Hematopoietic multipotent progenitor cell treated with erythropoietin and hydrocortisone succinate and interleukin-3 and kit ligand, for 15 days (in vitro differentiated cells): ENCODE results near the gene CXADR.

Source experiments
- DNase-seq: peaks from one replicate; pipeline ENCODE4 v3.0.0-alpha.2; 2015; ENCODE audit warnings: low spot score

The CXADR gene

DNA sequence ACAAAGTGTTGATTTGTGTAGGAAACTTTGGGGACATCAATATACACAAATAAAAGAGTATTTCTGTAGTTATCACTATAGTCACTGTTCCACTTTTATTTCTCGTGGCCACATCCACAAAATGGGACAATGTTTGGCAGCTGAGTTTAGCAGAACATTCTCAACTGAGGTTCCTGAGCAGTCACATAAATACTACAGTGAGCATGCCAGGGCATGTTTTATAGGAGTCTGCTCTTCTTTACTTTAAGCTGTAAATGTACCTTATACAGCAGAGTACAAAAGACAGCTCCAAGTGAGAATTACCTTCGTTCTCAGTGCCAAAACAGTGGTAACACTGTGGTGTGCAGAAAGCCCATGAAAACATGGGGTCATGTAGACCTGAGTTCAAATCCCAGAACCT is 94.8 kb downstream of the CXADR start:
- DNase-seq: no peak

DNA sequence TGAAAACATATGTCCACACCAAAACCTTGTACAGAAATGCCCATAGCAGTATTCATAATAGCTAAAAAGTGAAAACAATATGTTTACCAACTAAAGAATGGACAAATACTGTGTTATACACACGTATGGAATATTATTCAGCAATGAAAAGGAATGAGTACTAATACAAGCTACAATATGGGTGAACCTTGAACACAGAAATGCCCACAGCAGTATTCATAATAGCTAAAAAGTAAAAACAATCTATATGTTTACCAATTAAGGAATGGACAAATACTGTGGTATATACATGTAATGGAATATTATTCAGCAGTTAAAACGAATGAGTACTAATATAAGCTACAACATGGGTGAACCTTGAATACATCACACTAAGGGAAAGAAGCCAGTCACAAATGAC is 96.8 kb downstream of the CXADR start:
- DNase-seq: no peak

DNA sequence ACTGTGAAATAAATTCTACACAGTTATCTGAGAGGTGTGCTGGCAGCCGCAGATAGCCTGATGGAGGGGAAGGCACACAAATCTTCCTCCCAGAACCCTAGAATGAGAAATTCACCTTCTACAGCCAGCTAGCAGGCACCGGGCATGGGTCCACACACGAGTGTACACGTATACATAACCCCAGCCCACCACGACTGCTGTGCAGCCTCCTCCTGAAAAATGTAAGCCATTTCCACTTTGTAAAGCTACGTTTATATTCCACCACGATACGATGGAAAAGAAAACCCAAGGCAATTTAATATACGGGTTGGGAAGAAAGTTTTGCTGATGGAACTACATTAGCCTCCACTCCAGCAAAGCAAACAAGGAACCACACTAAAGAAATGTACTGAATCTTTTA is 98.1 kb downstream of the CXADR start:
- DNase-seq: peak; percentile 21

DNA sequence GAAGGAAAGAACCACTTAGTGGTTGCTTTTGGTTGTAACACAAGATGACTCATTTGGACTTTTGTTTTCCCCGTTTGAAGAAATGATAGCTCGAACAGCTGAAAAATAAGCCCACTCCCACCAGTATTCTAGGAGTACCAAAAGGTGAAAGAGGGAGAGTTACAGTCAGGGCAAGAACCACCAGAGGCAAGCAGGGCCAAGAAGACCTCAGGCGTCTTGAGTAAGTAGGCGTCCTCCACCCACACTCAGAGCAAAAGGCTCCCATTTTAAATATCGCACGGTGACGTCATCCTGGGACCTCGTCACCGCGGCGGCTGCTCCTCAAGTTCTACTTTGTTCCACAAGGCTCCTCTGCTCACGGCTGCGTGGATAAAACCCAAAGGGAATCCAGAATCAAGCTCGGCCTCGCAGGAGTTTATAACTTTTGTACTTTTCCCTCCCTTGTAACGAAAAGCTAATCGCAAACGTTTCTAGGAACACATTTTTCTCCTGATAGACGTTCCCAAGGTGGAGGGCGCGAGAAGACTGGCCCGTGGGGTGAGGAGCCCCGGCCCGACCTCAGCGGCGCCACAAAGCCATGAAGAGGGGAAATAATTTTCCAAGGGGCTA is 98.7 kb downstream of the CXADR start:
- peak; percentile 89 for DNase-seq

DNA sequence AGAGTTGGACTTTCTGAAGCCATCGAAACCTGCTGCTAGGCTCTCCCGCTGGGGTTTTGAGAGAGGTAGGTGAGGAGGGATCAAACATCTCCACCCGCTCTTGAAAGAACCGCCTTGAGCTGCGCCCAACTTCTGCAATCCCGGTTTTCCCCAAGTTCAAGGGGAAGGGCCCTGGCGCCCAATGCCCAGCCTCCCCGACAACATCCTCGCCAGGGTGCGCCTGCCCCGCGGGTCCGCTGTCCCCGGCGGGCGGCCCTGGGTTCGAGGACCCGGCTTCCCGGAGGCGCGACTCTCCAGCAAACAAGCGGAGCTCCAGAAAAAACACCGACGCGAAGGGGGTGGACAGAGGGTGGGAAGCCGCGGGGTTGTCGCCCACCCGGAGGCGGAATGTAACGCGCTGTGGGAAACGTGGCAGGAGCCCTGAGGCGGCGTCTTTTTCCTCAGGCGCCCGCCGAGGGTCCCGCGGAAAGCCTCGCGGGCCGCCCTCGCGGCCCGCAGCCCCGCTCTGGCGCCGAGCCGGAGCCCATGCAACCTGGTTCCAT is 99.3 kb downstream of the CXADR start:
- DNase-seq: no peak

DNA sequence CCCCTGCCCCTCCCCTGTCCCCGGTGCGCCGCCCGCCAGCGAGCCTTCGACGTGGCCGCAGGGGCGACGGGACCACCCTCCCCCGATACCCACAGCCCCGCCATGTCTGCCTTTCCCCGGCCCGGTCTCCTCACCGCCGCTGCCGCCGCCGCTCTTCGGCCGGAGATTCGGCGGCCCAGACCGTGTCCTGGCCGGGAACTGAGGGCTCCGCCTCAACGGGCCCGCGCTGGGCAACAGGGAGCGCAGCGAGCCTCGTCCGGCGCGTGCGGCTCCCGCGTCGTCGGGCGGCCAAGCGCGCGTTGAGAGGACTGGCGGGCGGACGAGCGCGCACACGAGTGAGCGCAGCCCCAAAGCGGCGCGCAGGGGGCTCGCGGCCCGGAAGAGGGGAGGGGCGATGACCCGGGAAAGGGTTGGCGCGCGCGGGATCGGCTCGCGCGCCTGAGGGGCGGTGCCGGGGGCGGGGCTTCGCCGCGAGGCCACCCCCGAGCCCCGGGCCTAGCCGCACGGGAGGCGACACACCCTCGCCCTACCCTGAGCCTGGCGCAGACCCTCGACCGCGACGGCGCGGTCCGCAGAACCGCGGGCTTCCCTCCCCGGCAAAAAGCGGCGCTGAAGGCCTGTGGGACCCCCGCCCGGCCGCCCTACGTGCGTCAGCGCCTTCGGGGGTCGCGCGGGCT is 99.9 kb downstream of the CXADR start, which contains the start of gene BTG3:
Gene BTG3, minus strand, starts transcription at position 337 of the 677 bp plus-strand sequence. CDS start 3,757 bp downstream, outside the sequence.
- peak; percentile 74 for DNase-seq

DNA sequence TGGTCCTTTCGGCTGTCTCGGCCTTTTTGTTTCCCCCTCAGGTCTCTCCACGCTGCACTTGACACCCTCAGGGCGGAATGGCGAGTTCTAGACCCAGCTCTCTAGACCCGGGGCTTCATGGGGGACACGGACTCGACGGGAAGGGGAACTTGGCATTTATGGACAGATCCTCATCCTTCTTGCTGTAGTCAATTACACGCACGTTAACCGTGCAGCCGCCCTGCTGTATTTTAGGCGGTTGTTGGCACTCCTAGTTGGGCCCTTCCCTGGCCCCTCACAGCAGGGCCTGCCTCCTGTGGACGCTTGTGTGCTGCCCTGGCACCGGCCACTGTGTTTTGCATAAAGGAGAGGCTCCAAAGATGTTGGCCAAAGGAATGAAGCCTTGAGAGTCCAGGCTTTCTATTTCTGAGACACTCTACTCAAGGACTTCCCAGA is 100.4 kb downstream of the CXADR start:
- DNase-seq: peak; percentile 10

DNA sequence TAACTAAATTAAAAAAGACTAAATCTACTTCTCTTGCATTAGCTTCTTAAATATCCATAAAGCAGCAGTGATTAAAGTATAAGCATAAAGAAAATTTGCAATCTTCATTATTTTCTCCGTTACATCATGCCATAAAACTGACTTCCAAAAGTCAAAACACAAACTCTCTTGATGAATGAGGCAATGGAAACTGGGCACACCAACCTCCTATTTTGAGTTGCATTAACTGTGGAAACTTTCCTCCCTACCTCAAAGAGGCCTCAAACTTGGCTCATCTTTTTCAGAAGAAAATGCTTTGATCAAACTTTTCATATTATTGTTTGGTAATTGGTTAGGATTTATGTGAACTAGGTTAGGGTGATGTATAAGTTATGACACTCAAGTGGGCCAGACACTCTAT is 104.0 kb downstream of the CXADR start:
- no peak for DNase-seq

DNA sequence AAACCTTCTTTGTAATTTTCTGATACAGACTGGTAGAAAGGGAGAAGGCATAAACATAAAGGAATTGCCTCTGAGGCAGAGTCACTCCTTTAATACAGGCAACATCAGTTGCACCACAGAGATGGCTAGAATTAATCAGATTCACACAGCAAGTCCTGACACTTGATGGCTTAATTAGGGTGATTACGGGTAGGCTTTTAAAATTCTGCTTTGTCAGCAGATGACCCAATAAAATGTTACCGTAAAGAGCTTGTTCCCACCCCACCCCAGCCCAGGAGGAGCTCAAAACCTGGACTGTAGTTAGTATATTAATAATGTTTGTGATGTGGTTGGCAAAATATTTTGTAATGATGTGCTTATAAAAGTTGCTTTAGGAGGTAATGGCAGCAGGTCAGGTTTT is 109.2 kb downstream of the CXADR start:
- no peak for DNase-seq

DNA sequence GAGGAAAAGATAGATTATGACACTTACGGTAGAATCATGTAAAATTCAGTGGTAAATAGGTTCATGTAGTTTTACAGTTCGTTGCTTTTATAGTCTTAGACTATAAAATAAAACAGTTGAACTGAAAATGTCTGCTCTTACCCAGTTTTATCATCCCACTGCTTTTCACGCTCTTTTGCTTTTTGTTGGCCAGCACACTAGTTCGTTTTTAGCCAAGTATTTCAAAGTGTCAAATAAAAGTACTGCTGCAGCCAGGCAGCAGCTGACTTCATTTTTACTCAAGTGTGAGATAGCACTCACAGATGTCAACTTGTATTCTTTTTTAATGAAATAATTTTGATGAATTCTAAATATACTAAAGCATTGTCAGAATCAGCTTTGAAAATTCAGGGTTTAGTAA is 118.4 kb downstream of the CXADR start:
- DNase-seq: no peak

DNA sequence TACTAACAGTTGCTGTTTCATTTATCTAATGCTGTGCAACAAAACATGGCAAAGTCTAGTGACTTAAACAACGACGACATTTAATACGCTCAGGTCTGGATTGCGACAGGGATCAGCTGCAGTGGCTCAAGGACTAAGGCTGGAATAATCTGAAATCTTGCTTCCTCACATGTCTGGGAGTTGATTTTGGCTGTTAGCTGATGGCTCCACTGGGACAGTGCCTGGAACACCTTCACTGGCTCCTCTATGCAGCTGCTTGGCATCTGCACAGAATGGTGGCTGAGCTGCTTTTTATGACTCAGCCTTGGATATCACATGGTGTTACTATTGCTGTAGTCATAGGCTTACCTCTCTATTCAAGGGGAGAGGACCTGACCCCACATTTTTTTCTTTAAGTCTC is 123.9 kb downstream of the CXADR start:
- DNase-seq: no peak

DNA sequence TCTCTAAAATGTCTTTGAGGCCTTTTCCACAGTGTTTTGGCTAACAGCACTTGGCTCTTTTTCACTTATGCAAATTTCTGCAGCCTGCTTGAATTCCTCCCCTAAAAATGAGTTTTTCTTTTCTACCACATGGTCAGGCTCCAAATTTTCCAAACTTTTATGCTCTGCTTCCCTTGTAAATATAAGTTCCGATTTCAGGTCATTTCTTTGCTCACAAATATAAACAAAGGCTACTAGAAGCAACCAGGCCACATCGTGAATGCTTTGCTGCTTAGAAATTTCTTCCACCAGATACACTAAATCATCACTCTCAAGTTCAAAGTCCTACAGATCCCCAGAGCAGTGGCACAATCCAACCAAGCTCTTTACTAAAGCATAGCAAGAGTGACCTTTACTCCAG is 128.0 kb downstream of the CXADR start:
- DNase-seq: no peak
